Kidney (tissue), 14 donors: ENCODE data around the gene TVP23A. TPM values are rescaled to one million over a fixed set of nuclear protein-coding genes. Genes with fewer than 3 reads are reported as not detected.

Experiments used
- DNase-seq, 5 donors: peaks; one replicate each; pipeline ENCODE4 v3.0.0-alpha.2; 2013 to 2020
- FAIRE-seq: peaks from 2 replicates; lab custom pipeline; 2012; peaks lifted over from hg19 to GRCh38; lab: Jason Lieb, UNC
- H3K27ac ChIP-seq, 2 donors: one replicate each; pipeline ENCODE4 v1.7.0; 2013; ENCODE audit warnings: low read depth in 2 of 2, low read length in 2 of 2, inconsistent platforms in 1 of 2
- H3K27me3 ChIP-seq: one replicate; pipeline ENCODE4 v1.7.1; 2013; ENCODE audit warnings: low read length, inconsistent platforms; ENCODE audit not compliant: control insufficient read depth, insufficient read depth
- H3K36me3 ChIP-seq, 3 donors: one replicate each; pipeline versions ENCODE4 v1.7.0 to v1.7.1; 2013; ENCODE audit warnings: low read length in 3 of 3, control low read depth in 1 of 3, inconsistent platforms in 1 of 3; ENCODE audit not compliant: insufficient read depth in 3 of 3, control insufficient read depth in 2 of 3
- H3K4me1 ChIP-seq, 3 donors: one replicate each; pipeline versions ENCODE4 v1.7.0 to v1.7.1; 2013; ENCODE audit warnings: low read length in 3 of 3, inconsistent platforms in 1 of 3, low read depth in 1 of 3; ENCODE audit not compliant: control insufficient read depth in 2 of 3, insufficient read depth in 2 of 3
- H3K4me3 ChIP-seq, 3 donors: one replicate each; pipeline versions ENCODE4 v1.7.0 to v1.8.1; 2013; ENCODE audit warnings: low read length in 3 of 3, control low read depth in 1 of 3, inconsistent platforms in 1 of 3
- H3K9ac ChIP-seq, 3 donors: one replicate each; pipeline versions ENCODE4 v1.7.0 to v1.7.1; 2013; ENCODE audit warnings: low read length in 3 of 3, control low read depth in 1 of 3, inconsistent platforms in 1 of 3
- H3K9me3 ChIP-seq, 3 donors: one replicate each; pipeline versions ENCODE4 v1.7.0 to v1.7.1; 2013; ENCODE audit warnings: low read length in 3 of 3, control low read depth in 1 of 3, inconsistent platforms in 1 of 3; ENCODE audit not compliant: control insufficient read depth in 2 of 3, insufficient read depth in 1 of 3
- CTCF ChIP-seq: IDR thresholded peaks from 3 replicates; pipeline ENCODE4 v1.5.1; 2012; ENCODE audit warnings: mild to moderate bottlenecking, moderate library complexity, borderline replicate concordance; ENCODE audit not compliant: insufficient read depth; ENCODE audit errors: extremely low read depth
- intact Hi-C: fragments of 100-400 bp; cut with DNase I; formaldehyde crosslinking; loops from one replicate; pipeline ENCODE4 v1.11.1; 2022
- polyA plus RNA-seq: library from polyadenylated mRNA; stranded (reverse); fragments of 350-450 nt; fragmentation: Illumina TruSeq; extraction: RNeasy Lipid Tissue Mini Kit (QIAGEN cat#74804); gene quantifications from one replicate; pipeline ENCODE4 v1.2.3, GENCODE V29; 2014; ENCODE audit warnings: low read depth, low replicate concordance; ENCODE audit not compliant: insufficient read depth
- total RNA-seq: library from RNA; stranded (reverse); fragmentation: NEBNext Ultra II Directional; extraction: Animal tissue kit (Norgen Biotek cat#: 25700); gene quantifications from one replicate; pipeline ENCODE4 v1.2.1, GENCODE V29; 2021
- donor health status: control.
- donor health status: control.
- donor health status: control.
- donor health status: control.
- donor health status: control.
- donor health status: DM: yes; HTN: yes; CAD: no.
- donor health status: Normal renal cell carcinoma (clear cell type).

The TVP23A gene
- total and polyA plus RNA-seq, 2 donors from 2014 or later, result 0.19 TPM; not detected in 1

GRCh38 chr16:10822702-10823101 lies 4.1 kb upstream of the TVP23A start:
- H3K9me3 ChIP-seq, result no peaks in the 10 kb centered on the region
- H3K4me1 ChIP-seq, result peaks cover 0 to 3% (median 0%) of the 10 kb centered on the region in 3 donors
- no peaks in the 10 kb centered on the region for H3K27me3 ChIP-seq
- H3K9ac ChIP-seq, result no peak overlapping the region
- intact Hi-C loops, result no loop called here
- H3K4me3 ChIP-seq, result no peak overlapping the region
- no peaks in the 10 kb centered on the region for H3K36me3 ChIP-seq
- no peak overlapping the region for H3K27ac ChIP-seq
- DNase-seq (no peak), FAIRE-seq (no peak)
- no peak for TF ChIP-seq CTCF

- Histone ChIP-seq H3K9ac (no peak overlapping the region), H3K36me3 (no peaks in the 10 kb centered on the region), H3K27me3 (no peaks in the 10 kb centered on the region), H3K9me3 (no peaks in the 10 kb centered on the region), H3K27ac (no peak overlapping the region), H3K4me3 (no peak overlapping the region), H3K4me1 (no peaks in the 10 kb centered on the region)
- no peak for DNase-seq
- no peak for TF ChIP-seq CTCF
- no peak for FAIRE-seq
- intact Hi-C loops, result no loop called here
Measured at GRCh38 chr16:10820546-10820945, 2.0 kb upstream of the TVP23A start.

GRCh38 chr16:10817514-10817913 lies 1.1 kb downstream of the TVP23A start:
- DNase-seq (peak in 1 of 5 donors; percentile 13), FAIRE-seq (no peak)
- no peaks in the 10 kb centered on the region for H3K27me3 ChIP-seq
- no peaks in the 10 kb centered on the region for H3K36me3 ChIP-seq
- no peak overlapping the region for H3K9ac ChIP-seq
- no peak overlapping the region for H3K27ac ChIP-seq
- H3K9me3 ChIP-seq, result no peaks in the 10 kb centered on the region
- TF ChIP-seq CTCF, result no peak
- intact Hi-C loops, result no loop called here
- no peaks in the 10 kb centered on the region for H3K4me1 ChIP-seq
- no peak overlapping the region for H3K4me3 ChIP-seq

GRCh38 chr16:10813099-10813455 lies 5.5 kb downstream of the TVP23A start:
- intact Hi-C loops, result no loop called here
- FAIRE-seq (no peak), DNase-seq (no peak)

More at GRCh38 chr16:10813099-10813455, 5.5 kb downstream of the TVP23A start:
- no peaks in the 10 kb centered on the region for H3K9me3 ChIP-seq
- no peak overlapping the region for H3K9ac ChIP-seq
- no peaks in the 10 kb centered on the region for H3K4me1 ChIP-seq
- H3K4me3 ChIP-seq, result no peak overlapping the region
- H3K36me3 ChIP-seq, result no peaks in the 10 kb centered on the region
- H3K27me3 ChIP-seq, result no peaks in the 10 kb centered on the region
- H3K27ac ChIP-seq, result no peak overlapping the region
- no peak for TF ChIP-seq CTCF
